K562 (cell line): ENCODE data around the gene SNRPD2. TPM values are rescaled to one million over a fixed set of nuclear protein-coding genes. Genes with fewer than 3 reads are reported as not detected.

Source experiments
- ARID1B ChIP-seq: fragments of 450-650 bp; IDR thresholded peaks from 2 replicates; pipeline ENCODE4 v1.6.1; 2016; ENCODE audit warnings: antibody characterized with exemption, mild to moderate bottlenecking, inconsistent platforms
- BDP1 ChIP-seq: IDR thresholded peaks from 3 replicates; pipeline ENCODE4 v1.6.1; 2011; ENCODE audit not compliant: insufficient read length, insufficient read depth
- BHLHE40 ChIP-seq: IDR thresholded peaks from 2 replicates; pipeline ENCODE4 v1.6.1; 2011; ENCODE audit warnings: low read length, improper control_type of control experiment
- ESRRA ChIP-seq: fragments of 450-650 bp; IDR thresholded peaks from 2 replicates; pipeline ENCODE4 v1.6.1; 2014; ENCODE audit warnings: low read depth, mild to moderate bottlenecking, moderate library complexity, borderline replicate concordance
- ESRRB ChIP-seq: fragments of 250-450 bp; sonication (Bioruptor Pico); IDR thresholded peaks from 2 replicates; pipeline ENCODE4 v1.5.0; 2020; ENCODE audit warnings: mild to moderate bottlenecking, moderate library complexity, borderline replicate concordance
- ETV5 ChIP-seq: sonication (generic); formaldehyde crosslinking; IDR thresholded peaks from 2 replicates; pipeline ENCODE4 v1.4.0; 2020; ENCODE audit warnings: low read depth, mild to moderate bottlenecking, missing genetic modification reagents
- FUS ChIP-seq: fragments of 200-400 bp; formaldehyde crosslinking; optimal IDR thresholded peaks from 2 replicates; pipeline ENCODE3; 2017; ENCODE audit warnings: low read depth, low read length
- HLTF ChIP-seq: fragments of 450-650 bp; IDR thresholded peaks from 2 replicates; pipeline ENCODE4 v1.6.1; 2016
- KDM2B ChIP-seq: fragments of 250-450 bp; sonication (Bioruptor Pico); IDR thresholded peaks from 2 replicates; pipeline ENCODE4 v1.8.0; 2021; ENCODE audit warnings: mild to moderate bottlenecking, moderate library complexity
- MAFK ChIP-seq: IDR thresholded peaks from 2 replicates; pipeline ENCODE4 v1.6.1; 2011; ENCODE audit warnings: low read length, improper control_type of control experiment
- MEF2A ChIP-seq: IDR thresholded peaks from 2 replicates; pipeline ENCODE4 v1.6.1; 2011; ENCODE audit warnings: low read depth, mild to moderate bottlenecking, low read length, moderate library complexity; ENCODE audit not compliant: control insufficient read depth
- MYC ChIP-seq, 2 experiments: fragments of 250-450 bp in 1 of 2; sonication (Bioruptor Pico) in 1 of 2; IDR thresholded peaks; 2 replicates each; pipeline versions ENCODE4 v1.5.1 to v1.6.1; 2012 to 2021; ENCODE audit warnings: low read depth in 2 of 2, borderline replicate concordance in 1 of 2, improper control_type of control experiment in 1 of 2, low read length in 1 of 2, mild to moderate bottlenecking in 1 of 2, moderate library complexity in 1 of 2
- MYNN ChIP-seq, 2 experiments: sonication (generic); formaldehyde crosslinking in 1 of 2; IDR thresholded peaks; 2 replicates each; pipeline versions ENCODE4 v1.5.0 to v1.6.1; 2016 to 2020; ENCODE audit warnings: antibody characterized with exemption in 1 of 2, missing genetic modification reagents in 1 of 2
- NFIX ChIP-seq: fragments of 250-450 bp; sonication (Bioruptor Pico); IDR thresholded peaks from 2 replicates; pipeline ENCODE4 v1.4.0; 2020; ENCODE audit warnings: low read depth, mild to moderate bottlenecking, moderate library complexity
- PHTF2 ChIP-seq: fragments of 250-450 bp; sonication (Bioruptor Pico); IDR thresholded peaks from 2 replicates; pipeline ENCODE4 v1.5.0; 2021; ENCODE audit warnings: mild to moderate bottlenecking
- RAD51 ChIP-seq: fragments of 450-650 bp; IDR thresholded peaks from 2 replicates; pipeline ENCODE4 v1.7.1; 2016; ENCODE audit warnings: low read depth, mild to moderate bottlenecking, borderline replicate concordance
- RNF2 ChIP-seq: sonication (generic); IDR thresholded peaks from 2 replicates; pipeline ENCODE4 v1.6.1; 2016
- SMARCC2 ChIP-seq: fragments of 450-650 bp; IDR thresholded peaks from 2 replicates; pipeline ENCODE4 v1.6.1; 2017; ENCODE audit warnings: antibody characterized with exemption, moderate library complexity, mild to moderate bottlenecking, low read depth
- SOX6 ChIP-seq: fragments of 450-650 bp; IDR thresholded peaks from 2 replicates; pipeline ENCODE4 v1.6.1; 2014; ENCODE audit warnings: mild to moderate bottlenecking
- TAF7 ChIP-seq: fragments of 450-650 bp; IDR thresholded peaks from 2 replicates; pipeline ENCODE4 v1.6.1; 2016; ENCODE audit warnings: missing genetic modification characterization, missing compliant biosample characterization
- ZC3H4 ChIP-seq: sonication (generic); formaldehyde crosslinking; IDR thresholded peaks from 2 replicates; pipeline ENCODE4 v1.9.0; 2021; ENCODE audit warnings: missing genetic modification reagents, borderline replicate concordance
- ZFP1 ChIP-seq: fragments of 450-650 bp; formaldehyde crosslinking; IDR thresholded peaks from 2 replicates; pipeline ENCODE4 v1.4.0; 2020; ENCODE audit warnings: mild to moderate bottlenecking, mixed read lengths
- ZNF445 ChIP-seq: fragments of 250-450 bp; sonication (Bioruptor Pico); IDR thresholded peaks from 2 replicates; pipeline ENCODE4 v1.4.0; 2020; ENCODE audit warnings: low read depth, mild to moderate bottlenecking, moderate library complexity
- ZNF507 ChIP-seq: conservative IDR thresholded peaks from 2 replicates; pipeline ENCODE4 v1.6.1; 2017; ENCODE audit warnings: missing genetic modification characterization, missing compliant biosample characterization
- ZNF586 ChIP-seq: fragments of 450-650 bp; formaldehyde crosslinking; conservative IDR thresholded peaks from 2 replicates; pipeline ENCODE4 v1.4.0; 2020; ENCODE audit warnings: mild to moderate bottlenecking, moderate library complexity
- ZNF592 ChIP-seq: fragments of 450-650 bp; IDR thresholded peaks from 2 replicates; pipeline ENCODE4 v1.6.1; 2017; ENCODE audit warnings: antibody characterized with exemption, mild to moderate bottlenecking
- ZNF696 ChIP-seq: fragments of 250-450 bp; sonication (Bioruptor Pico); conservative IDR thresholded peaks from 2 replicates; pipeline ENCODE4 v1.4.0; 2020; ENCODE audit warnings: mild to moderate bottlenecking, moderate library complexity
- ZNF766 ChIP-seq: fragments of 200-800 bp; sonication (Bioruptor generic); conservative IDR thresholded peaks from 2 replicates; pipeline ENCODE4 v1.6.1; 2016; ENCODE audit warnings: missing genetic modification characterization, missing compliant biosample characterization
- polyA plus RNA-seq, 8 experiments: library from polyadenylated mRNA; depleted of rRNA in 4 of 8; stranded (reverse) in 5 of 8; unstranded in 3 of 8; fragments of >200 nt; fragmentation: Nextera tagmentation in 2 of 8; fragmentation: Illumina TruSeq in 1 of 8; extraction: Ambion mirVana in 2 of 8; extraction: Trizol in 1 of 8; gene quantifications; 2 replicates each; pipeline versions ENCODE4 v1.2.1 to v1.2.3, GENCODE V29; 2011 to 2014; ENCODE audit warnings: inconsistent platforms in 1 of 8, missing spikeins in 1 of 8
- total RNA-seq, 7 experiments: library from RNA; depleted of rRNA in 6 of 7; stranded (reverse); fragments of >200 nt in 6 of 7; fragmentation: Illumina TruSeq in 2 of 7; extraction: Trizol in 2 of 7; gene quantifications; 2 replicates each; pipeline versions ENCODE4 v1.2.1 to v1.2.3, GENCODE V29; 2011 to 2021; ENCODE audit warnings: low replicate concordance in 1 of 7

SNRPD2 gene
- total and polyA plus RNA-seq, 9 of the 15 experiments (the other 6 are each of a cell fraction or from before 2014, with no cell fraction given), result 728 to 4,411 (median 1,029) TPM

- TF ChIP-seq ZNF592 (no peak), ZNF445 (CRISPR knock-in tag) (0 out of 2 replicates have a peak, but pooled peaks have one; percentile 43), ZNF696 (CRISPR knock-in tag) (no peak), MYNN (IDR thresholded peaks at IDR 0.05) (no peak), MYNN (CRISPR knock-in tag; IDR thresholded peaks at IDR 0.05) (no peak), MYC (IDR thresholded peaks at IDR 0.05; ENCODE audit: low read depth, low read length) (peak; percentile 64), MYC (CRISPR knock-in tag; IDR thresholded peaks at IDR 0.05; ENCODE audit: borderline replicate concordance, low read depth) (peak; percentile 46; the same call in 1 of the 2 replicates), ESRRA (no peak), MEF2A (no peak), HLTF (peak; percentile 13; the same call in 1 of the 2 replicates), MAFK (no peak), PHTF2 (no peak), SOX6 (0 out of 2 replicates have a peak, but pooled peaks have one; percentile 8), NFIX (CRISPR knock-in tag) (no peak), ZC3H4 (no peak), FUS (no peak), ZNF586 (CRISPR knock-in tag) (no peak), SMARCC2 (no peak), KDM2B (CRISPR knock-in tag) (no peak), BHLHE40 (no peak), BDP1 (no peak), ZNF766 (peak; percentile 67), ARID1B (no peak), ZFP1 (no peak), RAD51 (no peak), ZNF507 (tag) (no peak), TAF7 (tag) (no peak), ESRRB (no peak), RNF2 (no peak), ETV5 (CRISPR knock-in tag) (no peak)
Observed at GRCh38 chr19:45716359-45717130, 24.8 kb upstream of the SNRPD2 start (continued).
